ENCODE data around the gene DHRS7C.

DHRS7C gene

GRCh38 chr17:9833922-9834321 lies 42.5 kb upstream of the DHRS7C start:
- Histone ChIP-seq H2BK5ac (ENCODE audit: low read length) (no peak overlapping the region), H3K18ac (ENCODE audit: low read length) (no peak overlapping the region), H3K9me3 (replicated peaks in 1 of 2; ENCODE audit: control insufficient read depth in 2 of 2, insufficient read depth in 1 of 2, low read depth in 1 of 2, low read length in 2 of 2) (no peaks in the 10 kb centered on the region), H3K79me1 (ENCODE audit: low read depth, low read length) (no peaks in the 10 kb centered on the region), H3K4me2 (ENCODE audit: insufficient read depth, low read length, poor library complexity, severe bottlenecking) (no peak overlapping the region), H3K4ac (ENCODE audit: low read length) (no peak overlapping the region), H2BK15ac (ENCODE audit: low read length) (no peak overlapping the region), H2BK120ac (ENCODE audit: low read depth, low read length) (no peak overlapping the region), H3K4me3 (ENCODE audit: low read length in 2 of 2) (no peak overlapping the region), H2AK5ac (ENCODE audit: low read depth, low read length) (no peak overlapping the region), H2BK12ac (ENCODE audit: low read length) (no peak overlapping the region), H3K9ac (ENCODE audit: low read depth, low read length, poor library complexity) (no peak overlapping the region), H3K27ac (replicated peaks; ENCODE audit: low read length) (no peak overlapping the region), H4K8ac (ENCODE audit: low read depth, low read length) (no peak overlapping the region), H3K14ac (ENCODE audit: low read length) (no peak overlapping the region), H4K91ac (ENCODE audit: low read depth, low read length, poor library complexity) (no peak overlapping the region), H3K36me3 (replicated peaks in 1 of 2; ENCODE audit: control insufficient read depth in 2 of 2, insufficient read depth in 2 of 2, low read length in 2 of 2) (no peaks in the 10 kb centered on the region), H3K23ac (ENCODE audit: low read depth, low read length, poor library complexity) (no peak overlapping the region), H3K4me1 (ENCODE audit: control insufficient read depth in 2 of 2, insufficient read depth in 1 of 2, low read depth in 1 of 2, low read length in 2 of 2) (no peaks in the 10 kb centered on the region), H3K27me3 (ENCODE audit: control insufficient read depth in 3 of 3, insufficient read depth in 3 of 3, low read depth in 1 of 3, low read length in 3 of 3) (no peaks in the 10 kb centered on the region), H2AFZ (ENCODE audit: low read length) (no peak overlapping the region)
- no peak for DNase-seq (ENCODE audit: low spot score)
- WGBS, 2 donors (ENCODE audit: extremely low coverage in 2 of 2, insufficient read length in 2 of 2, insufficient replicate concordance in 1 of 2), result no CpG with 5 or more reads among the region's 4 CpGs

- H3K36me3 ChIP-seq (replicated peaks in 1 of 2; ENCODE audit: control insufficient read depth in 2 of 2, insufficient read depth in 2 of 2, low read length in 2 of 2), result no peaks in the 10 kb centered on the region
- no peak overlapping the region for H3K4ac ChIP-seq (ENCODE audit: low read length)
- no peak overlapping the region for H3K4me2 ChIP-seq (ENCODE audit: insufficient read depth, low read length, poor library complexity, severe bottlenecking)
- H3K79me1 ChIP-seq (ENCODE audit: low read depth, low read length), result no peaks in the 10 kb centered on the region
- no peak overlapping the region for H3K18ac ChIP-seq (ENCODE audit: low read length)
- H3K9ac ChIP-seq (ENCODE audit: low read depth, low read length, poor library complexity), result no peak overlapping the region
- no peak for DNase-seq (ENCODE audit: low spot score)
- no peak overlapping the region for H2BK12ac ChIP-seq (ENCODE audit: low read length)
- H3K4me1 ChIP-seq (ENCODE audit: control insufficient read depth in 2 of 2, insufficient read depth in 1 of 2, low read depth in 1 of 2, low read length in 2 of 2), result peaks cover 0 to 2% of the 10 kb centered on the region in 2 donors
- no peaks in the 10 kb centered on the region for H3K27me3 ChIP-seq (ENCODE audit: control insufficient read depth in 3 of 3, insufficient read depth in 3 of 3, low read depth in 1 of 3, low read length in 3 of 3)
- H4K8ac ChIP-seq (ENCODE audit: low read depth, low read length), result no peak overlapping the region
- no peak overlapping the region for H3K27ac ChIP-seq (replicated peaks; ENCODE audit: low read length)
- no peak overlapping the region for H2BK120ac ChIP-seq (ENCODE audit: low read depth, low read length)
- H3K23ac ChIP-seq (ENCODE audit: low read depth, low read length, poor library complexity), result no peak overlapping the region
- no peak overlapping the region for H4K91ac ChIP-seq (ENCODE audit: low read depth, low read length, poor library complexity)
- H2AK5ac ChIP-seq (ENCODE audit: low read depth, low read length), result no peak overlapping the region
- H2BK15ac ChIP-seq (ENCODE audit: low read length), result no peak overlapping the region
- H3K4me3 ChIP-seq (ENCODE audit: low read length in 2 of 2), result no peak overlapping the region
- H2BK5ac ChIP-seq (ENCODE audit: low read length), result no peak overlapping the region
- H3K9me3 ChIP-seq (replicated peaks in 1 of 2; ENCODE audit: control insufficient read depth in 2 of 2, insufficient read depth in 1 of 2, low read depth in 1 of 2, low read length in 2 of 2), result no peaks in the 10 kb centered on the region
- no peak overlapping the region for H2AFZ ChIP-seq (ENCODE audit: low read length)
- no CpG with 5 or more reads among the region's 2 CpGs for WGBS, 2 donors (ENCODE audit: extremely low coverage in 2 of 2, insufficient read length in 2 of 2, insufficient replicate concordance in 1 of 2)
- H3K14ac ChIP-seq (ENCODE audit: low read length), result no peak overlapping the region
These were observed 39.3 kb upstream of the DHRS7C start for GRCh38 chr17:9830711-9831110.

- H3K4me2 ChIP-seq (ENCODE audit: insufficient read depth, low read length, poor library complexity, severe bottlenecking), result no peak overlapping the region
- no peak for DNase-seq (ENCODE audit: low spot score)
- H2AFZ ChIP-seq (ENCODE audit: low read length), result no peak overlapping the region
- no peak overlapping the region for H2BK15ac ChIP-seq (ENCODE audit: low read length)
- no peak overlapping the region for H2BK120ac ChIP-seq (ENCODE audit: low read depth, low read length)
- H3K36me3 ChIP-seq (replicated peaks in 1 of 2; ENCODE audit: control insufficient read depth in 2 of 2, insufficient read depth in 2 of 2, low read length in 2 of 2), result no peaks in the 10 kb centered on the region
- H3K23ac ChIP-seq (ENCODE audit: low read depth, low read length, poor library complexity), result no peak overlapping the region
- H2BK12ac ChIP-seq (ENCODE audit: low read length), result no peak overlapping the region
- no peak overlapping the region for H3K18ac ChIP-seq (ENCODE audit: low read length)
- H3K27me3 ChIP-seq (ENCODE audit: control insufficient read depth in 3 of 3, insufficient read depth in 3 of 3, low read depth in 1 of 3, low read length in 3 of 3), result no peaks in the 10 kb centered on the region
- no peak overlapping the region for H4K8ac ChIP-seq (ENCODE audit: low read depth, low read length)
- no peak overlapping the region for H2BK5ac ChIP-seq (ENCODE audit: low read length)
- no CpG with 5 or more reads among the region's 2 CpGs for WGBS, 2 donors (ENCODE audit: extremely low coverage in 2 of 2, insufficient read length in 2 of 2, insufficient replicate concordance in 1 of 2)
- H3K9me3 ChIP-seq (replicated peaks in 1 of 2; ENCODE audit: control insufficient read depth in 2 of 2, insufficient read depth in 1 of 2, low read depth in 1 of 2, low read length in 2 of 2), result no peaks in the 10 kb centered on the region
- H3K4me1 ChIP-seq (ENCODE audit: control insufficient read depth in 2 of 2, insufficient read depth in 1 of 2, low read depth in 1 of 2, low read length in 2 of 2), result peaks cover 0 to 2% of the 10 kb centered on the region in 2 donors
- no peak overlapping the region for H3K4ac ChIP-seq (ENCODE audit: low read length)
- H4K91ac ChIP-seq (ENCODE audit: low read depth, low read length, poor library complexity), result no peak overlapping the region
- no peaks in the 10 kb centered on the region for H3K79me1 ChIP-seq (ENCODE audit: low read depth, low read length)
- H3K9ac ChIP-seq (ENCODE audit: low read depth, low read length, poor library complexity), result no peak overlapping the region
- H2AK5ac ChIP-seq (ENCODE audit: low read depth, low read length), result no peak overlapping the region
- no peak overlapping the region for H3K4me3 ChIP-seq (ENCODE audit: low read length in 2 of 2)
- no peak overlapping the region for H3K27ac ChIP-seq (replicated peaks; ENCODE audit: low read length)
- H3K14ac ChIP-seq (ENCODE audit: low read length), result no peak overlapping the region
These were observed 38.0 kb upstream of the DHRS7C start for GRCh38 chr17:9829343-9829742.

DNA sequence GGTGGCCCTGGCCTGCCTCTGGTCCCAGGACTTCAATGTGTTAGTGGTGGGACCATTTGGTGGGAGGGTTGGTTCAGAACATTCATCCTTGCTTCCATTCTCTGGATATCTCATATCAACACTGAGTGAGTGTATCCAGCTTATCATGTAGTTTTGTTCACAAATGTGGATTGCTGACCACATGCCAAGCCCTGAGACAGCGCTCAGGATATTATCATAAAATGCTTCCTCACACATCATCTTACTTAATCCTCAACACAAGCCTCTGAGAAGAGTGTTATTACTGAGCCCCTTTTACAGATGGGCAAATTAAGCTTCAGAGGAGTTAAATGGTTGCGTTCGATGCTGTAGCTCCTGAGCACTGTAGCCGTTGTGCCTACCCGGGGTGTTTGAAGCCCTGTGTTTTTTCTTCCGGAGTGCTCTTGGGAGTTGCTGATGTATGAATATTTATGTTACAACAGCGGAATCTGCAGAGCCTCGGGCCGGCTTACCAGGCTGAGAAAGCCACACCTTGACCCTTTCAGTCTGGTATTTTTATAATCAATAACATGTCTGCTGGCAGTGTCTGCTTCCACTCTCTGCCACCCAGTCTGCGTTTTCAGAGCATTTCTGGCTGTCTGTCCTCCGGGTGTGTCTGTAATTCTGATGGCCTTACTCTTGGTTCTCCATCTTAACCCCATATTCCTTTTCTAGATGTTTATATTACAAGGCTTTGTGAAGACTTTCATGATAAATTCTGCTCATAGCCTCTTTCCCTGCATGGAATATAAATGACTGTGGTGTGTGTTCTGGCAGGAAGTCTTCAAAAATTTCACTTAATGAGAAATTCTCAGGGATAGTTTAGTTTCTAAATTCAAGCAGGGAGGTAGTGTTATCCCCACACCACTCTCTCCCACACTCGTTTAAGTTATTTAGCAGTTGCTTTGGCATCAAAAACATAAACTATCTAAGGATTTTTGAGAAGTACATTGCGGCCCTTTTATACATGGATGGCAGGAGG lies 37.2 kb upstream of the DHRS7C start:
- Histone ChIP-seq H3K4ac (ENCODE audit: low read length) (no peak overlapping the region), H4K91ac (ENCODE audit: low read depth, low read length, poor library complexity) (no peak overlapping the region), H3K36me3 (replicated peaks in 1 of 2; ENCODE audit: control insufficient read depth in 2 of 2, insufficient read depth in 2 of 2, low read length in 2 of 2) (no peaks in the 10 kb centered on the region), H3K4me3 (ENCODE audit: low read length in 2 of 2) (no peak overlapping the region), H3K27me3 (ENCODE audit: control insufficient read depth in 3 of 3, insufficient read depth in 3 of 3, low read depth in 1 of 3, low read length in 3 of 3) (no peaks in the 10 kb centered on the region), H2BK5ac (ENCODE audit: low read length) (no peak overlapping the region), H3K4me2 (ENCODE audit: insufficient read depth, low read length, poor library complexity, severe bottlenecking) (no peak overlapping the region), H3K9me3 (replicated peaks in 1 of 2; ENCODE audit: control insufficient read depth in 2 of 2, insufficient read depth in 1 of 2, low read depth in 1 of 2, low read length in 2 of 2) (no peaks in the 10 kb centered on the region), H4K8ac (ENCODE audit: low read depth, low read length) (no peak overlapping the region), H3K23ac (ENCODE audit: low read depth, low read length, poor library complexity) (no peak overlapping the region), H3K27ac (replicated peaks; ENCODE audit: low read length) (no peak overlapping the region), H3K14ac (ENCODE audit: low read length) (no peak overlapping the region), H2AFZ (ENCODE audit: low read length) (no peak overlapping the region), H3K18ac (ENCODE audit: low read length) (peak overlapping the region; percentile 25), H2AK5ac (ENCODE audit: low read depth, low read length) (no peak overlapping the region), H2BK15ac (ENCODE audit: low read length) (no peak overlapping the region), H3K9ac (ENCODE audit: low read depth, low read length, poor library complexity) (no peak overlapping the region), H3K79me1 (ENCODE audit: low read depth, low read length) (no peaks in the 10 kb centered on the region), H3K4me1 (ENCODE audit: control insufficient read depth in 2 of 2, insufficient read depth in 1 of 2, low read depth in 1 of 2, low read length in 2 of 2) (peaks cover 0 to 2% of the 10 kb centered on the region in 2 donors), H2BK120ac (ENCODE audit: low read depth, low read length) (no peak overlapping the region), H2BK12ac (ENCODE audit: low read length) (no peak overlapping the region)
- WGBS, 2 donors (ENCODE audit: extremely low coverage in 2 of 2, insufficient read length in 2 of 2, insufficient replicate concordance in 1 of 2), result no CpG with 5 or more reads among the region's 13 CpGs
- no peak for DNase-seq (ENCODE audit: low spot score)

Data from neuronal stem cell (in vitro differentiated cells).